Lower lobe of right lung (tissue), 2 donors: ENCODE data around the gene UBXN11. TPM values are rescaled to one million over a fixed set of nuclear protein-coding genes. Genes with fewer than 3 reads are reported as not detected.

Experiments
- ATAC-seq, 2 donors: fragments of 200-7000 bp; cut with Tn5 transposase; one replicate each; pipeline ENCODE4 v1.9.1; 2020 to 2022; ENCODE audit warnings: mild to moderate bottlenecking in 2 of 2, moderate library complexity in 2 of 2
- DNase-seq: peaks from one replicate; pipeline ENCODE4 v3.0.0-alpha.2; 2020
- H3K27ac ChIP-seq: fragments of 200-600 bp; one replicate; pipeline ENCODE4 v1.8.0; 2022
- H3K27me3 ChIP-seq: fragments of 200-600 bp; one replicate; pipeline ENCODE4 v1.8.0; 2022; ENCODE audit warnings: low read depth
- H3K36me3 ChIP-seq: fragments of 200-600 bp; one replicate; pipeline ENCODE4 v1.8.0; 2022; ENCODE audit warnings: mild to moderate bottlenecking
- H3K4me1 ChIP-seq: fragments of 200-600 bp; one replicate; pipeline ENCODE4 v1.8.0; 2022
- H3K4me3 ChIP-seq: fragments of 200-600 bp; one replicate; pipeline ENCODE4 v1.8.0; 2022; ENCODE audit warnings: mild to moderate bottlenecking
- H3K9me3 ChIP-seq: fragments of 200-600 bp; one replicate; pipeline ENCODE4 v1.8.0; 2022
- CTCF ChIP-seq: fragments of 200-600 bp; IDR thresholded peaks from one replicate; pipeline ENCODE4 v1.8.0; 2022; ENCODE audit warnings: antibody characterized with exemption, mild to moderate bottlenecking
- intact Hi-C: fragments of 100-400 bp; cut with DNase I; formaldehyde crosslinking; loops from one replicate; pipeline ENCODE4 v1.11.0; 2022
- total RNA-seq: library from RNA; stranded (reverse); fragmentation: NEBNext Ultra II Directional; extraction: Animal tissue kit (Norgen Biotek cat#: 25700); gene quantifications from one replicate; pipeline ENCODE4 v1.2.1, GENCODE V29; 2021
- donor health status: DM: no; HTN: yes; CAD: no; lungs with severe emphysema.

UBXN11 gene
- total RNA-seq, 1 donor from 2014 or later: 65.1 TPM

GRCh38 chr1:26283871-26284596, 22.4 kb downstream of the UBXN11 start:
- TF ChIP-seq CTCF: no peak
- Histone ChIP-seq H3K9me3 (no peaks in the 10 kb centered on the region), H3K36me3 (peaks cover 20% of the 10 kb centered on the region), H3K27ac (peak overlapping the region; percentile 60), H3K4me3 (no peak overlapping the region), H3K4me1 (peaks cover 91% of the 10 kb centered on the region), H3K27me3 (no peaks in the 10 kb centered on the region)
- no peak for DNase-seq
- intact Hi-C loops: no loop called here
- ATAC-seq: no peak

GRCh38 chr1:26283279-26283853, 23.1 kb downstream of the UBXN11 start:
- DNase-seq: no peak
- intact Hi-C loops: no loop called here
- Histone ChIP-seq H3K27ac (no peak overlapping the region), H3K27me3 (no peaks in the 10 kb centered on the region), H3K36me3 (peaks cover 20% of the 10 kb centered on the region), H3K4me1 (peaks cover 91% of the 10 kb centered on the region), H3K4me3 (no peak overlapping the region), H3K9me3 (no peaks in the 10 kb centered on the region)
- ATAC-seq: no peak
- TF ChIP-seq CTCF: no peak

- H3K4me3 ChIP-seq: no peak overlapping the region
- no peaks in the 10 kb centered on the region for H3K27me3 ChIP-seq
- peaks cover 91% of the 10 kb centered on the region for H3K4me1 ChIP-seq
- no peak overlapping the region for H3K27ac ChIP-seq
- ATAC-seq (no peak), DNase-seq (no peak)
- peaks cover 23% of the 10 kb centered on the region for H3K36me3 ChIP-seq
- no peak for TF ChIP-seq CTCF
- intact Hi-C loops: no loop called here
- H3K9me3 ChIP-seq: no peaks in the 10 kb centered on the region
Measured at GRCh38 chr1:26282401-26282918, 24.0 kb downstream of the UBXN11 start.

- no peak for TF ChIP-seq CTCF
- no peak for ATAC-seq
- Histone ChIP-seq H3K9me3 (no peaks in the 10 kb centered on the region), H3K27ac (no peak overlapping the region), H3K36me3 (peaks cover 27% of the 10 kb centered on the region), H3K4me3 (peak overlapping the region; percentile 93), H3K27me3 (no peaks in the 10 kb centered on the region), H3K4me1 (peaks cover 91% of the 10 kb centered on the region)
- intact Hi-C loops: no loop called here
- DNase-seq: no peak
Measured at GRCh38 chr1:26281971-26282370, 24.5 kb downstream of the UBXN11 start.

GRCh38 chr1:26281091-26281958, 25.1 kb downstream of the UBXN11 start:
- no peaks in the 10 kb centered on the region for H3K9me3 ChIP-seq
- H3K4me1 ChIP-seq: peaks cover 91% of the 10 kb centered on the region
- intact Hi-C loops: no loop called here
- peaks cover 27% of the 10 kb centered on the region for H3K36me3 ChIP-seq
- no peaks in the 10 kb centered on the region for H3K27me3 ChIP-seq
- no peak for TF ChIP-seq CTCF
- DNase-seq (no peak), ATAC-seq (no peak)
- H3K4me3 ChIP-seq: peak overlapping the region; percentile 93
- peak overlapping the region; percentile 96 for H3K27ac ChIP-seq
